ENCODE data around the gene ZNF638.

The ZNF638 gene

GRCh38 chr2:71457923-71458322 lies 126.3 kb downstream of the ZNF638 start:
- no peak for DNase-seq

DNA sequence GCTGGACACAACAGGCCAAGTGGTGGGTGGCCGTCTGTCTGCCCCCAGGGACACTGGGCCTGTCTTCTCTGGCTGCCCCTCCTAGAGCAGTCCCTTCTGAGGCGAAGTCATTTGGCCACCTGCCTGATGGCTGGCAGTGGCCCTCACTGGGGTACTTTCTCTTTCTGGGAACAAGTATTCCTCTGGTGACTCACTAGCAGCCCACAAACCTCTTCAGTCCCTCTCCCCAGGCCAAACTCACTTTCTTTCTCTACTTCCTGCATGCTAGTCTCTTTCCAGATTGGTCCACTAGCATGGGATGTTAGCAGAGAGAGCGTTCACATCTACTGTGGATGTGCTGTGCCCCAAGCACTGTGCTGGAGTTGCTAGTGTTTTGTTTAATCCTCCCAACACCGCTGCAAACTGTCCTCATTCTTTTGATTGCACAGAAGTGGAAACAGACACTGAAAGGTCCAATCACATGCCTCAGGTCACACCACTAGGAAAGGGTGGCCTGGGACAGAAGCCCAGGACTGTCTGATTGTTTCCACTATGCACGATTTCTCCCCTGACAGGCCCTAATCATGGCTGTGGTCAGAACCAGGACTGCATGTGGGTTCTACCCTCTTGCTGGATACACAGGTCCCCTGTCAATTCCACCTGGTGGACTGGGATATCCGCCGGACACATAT lies 127.0 kb downstream of the ZNF638 start:
- DNase-seq = no peak

DNA sequence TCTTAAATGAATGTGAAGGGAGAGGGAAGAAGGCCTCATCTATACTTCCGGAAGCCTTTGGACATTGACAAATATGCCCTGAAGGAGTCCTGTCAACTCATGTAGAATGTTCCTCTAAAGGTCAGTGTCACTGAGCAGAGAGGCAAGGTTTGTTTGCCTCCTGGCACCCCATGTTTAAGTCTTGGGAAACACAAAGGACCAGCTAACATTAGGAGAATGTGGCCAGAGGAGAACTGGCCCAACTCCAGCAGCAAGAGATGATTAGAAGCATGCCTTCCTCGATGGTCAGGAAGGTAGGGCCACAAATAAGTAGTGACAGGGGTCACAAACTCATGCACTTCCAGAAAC lies 127.5 kb downstream of the ZNF638 start:
- DNase-seq = no peak

DNA sequence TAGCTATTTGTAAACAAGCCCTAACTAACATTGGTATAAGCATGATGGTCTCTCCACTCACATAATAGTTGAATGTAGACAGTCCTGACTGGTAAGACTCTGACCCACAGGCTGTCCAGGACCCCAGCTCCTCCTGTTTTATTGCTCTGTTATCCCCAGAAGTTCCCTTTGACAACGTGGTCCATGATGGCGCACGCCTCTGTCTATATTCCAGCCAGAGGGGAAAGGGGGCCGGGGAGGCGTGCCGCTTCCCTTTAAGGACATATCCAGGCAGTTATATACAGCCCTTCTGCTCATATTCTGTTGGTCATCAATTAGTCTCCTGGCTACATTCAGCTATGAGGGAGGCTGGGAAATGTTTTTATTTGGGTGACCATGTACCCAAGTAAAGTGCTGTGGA lies 128.5 kb downstream of the ZNF638 start:
- no peak for DNase-seq

DNA sequence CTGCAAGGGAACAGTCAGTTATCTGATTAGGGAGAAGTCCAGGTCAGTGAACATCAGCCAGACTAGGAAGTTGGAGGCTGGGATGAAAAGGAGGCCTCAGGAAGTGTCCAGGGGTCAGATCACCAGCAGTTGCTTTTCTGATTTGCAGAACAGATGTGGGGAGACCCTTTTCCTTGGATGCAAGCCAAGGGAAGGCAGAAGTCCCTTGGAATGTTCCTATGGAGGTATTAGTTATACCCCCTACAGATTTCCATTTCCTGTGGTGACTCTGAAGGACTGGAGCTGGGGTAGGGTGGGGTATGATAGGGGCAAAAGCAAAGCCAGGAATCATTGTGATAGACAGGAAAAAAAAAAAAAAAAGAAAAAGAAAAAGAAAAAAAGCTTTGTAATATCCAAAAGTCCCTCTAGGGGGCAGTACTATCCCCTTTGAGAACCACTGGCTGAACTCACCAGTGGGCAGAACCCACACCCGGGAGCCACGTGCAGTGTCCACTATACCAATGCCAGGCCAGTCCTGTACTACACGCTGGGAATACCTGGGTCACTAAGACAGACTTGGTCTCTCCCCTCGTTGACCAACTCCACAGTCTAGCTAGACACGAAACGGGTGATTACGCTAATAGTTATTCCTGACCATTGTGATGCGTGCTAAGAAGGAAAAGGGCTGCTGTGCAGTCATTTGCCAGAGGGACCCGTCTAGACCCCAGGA lies 129.2 kb downstream of the ZNF638 start:
- DNase-seq = no peak

- no peak for DNase-seq
These were observed 129.7 kb downstream of the ZNF638 start for GRCh38 chr2:71461304-71461671.

DNA sequence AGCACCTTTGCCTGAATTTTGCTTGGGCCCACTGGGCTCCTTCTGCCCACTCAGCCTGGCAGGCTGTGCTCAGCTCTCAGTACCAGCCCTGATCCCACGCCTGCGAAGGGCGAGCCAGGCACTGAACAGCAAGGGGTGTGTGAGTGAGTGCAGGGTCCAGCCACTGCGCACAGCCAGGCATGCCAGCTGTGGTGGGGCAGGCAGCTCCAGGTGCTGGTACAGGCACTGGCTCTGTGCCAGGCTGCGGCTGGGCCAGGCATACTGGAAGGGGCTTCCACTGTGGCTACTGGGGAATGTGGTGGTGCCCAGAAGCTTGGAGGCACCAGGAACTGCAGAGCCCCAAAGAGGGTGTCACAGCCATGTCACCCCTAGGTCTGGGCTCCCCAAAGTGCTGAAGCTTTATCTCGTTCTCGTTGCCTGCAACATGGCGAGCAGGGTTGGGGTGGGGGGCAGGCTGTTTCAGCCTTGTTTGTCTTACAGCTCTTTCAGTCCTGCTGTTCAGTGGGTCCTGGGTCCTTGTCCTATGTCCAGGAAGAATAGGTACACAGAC lies 130.5 kb downstream of the ZNF638 start:
- DNase-seq = no peak

DNA sequence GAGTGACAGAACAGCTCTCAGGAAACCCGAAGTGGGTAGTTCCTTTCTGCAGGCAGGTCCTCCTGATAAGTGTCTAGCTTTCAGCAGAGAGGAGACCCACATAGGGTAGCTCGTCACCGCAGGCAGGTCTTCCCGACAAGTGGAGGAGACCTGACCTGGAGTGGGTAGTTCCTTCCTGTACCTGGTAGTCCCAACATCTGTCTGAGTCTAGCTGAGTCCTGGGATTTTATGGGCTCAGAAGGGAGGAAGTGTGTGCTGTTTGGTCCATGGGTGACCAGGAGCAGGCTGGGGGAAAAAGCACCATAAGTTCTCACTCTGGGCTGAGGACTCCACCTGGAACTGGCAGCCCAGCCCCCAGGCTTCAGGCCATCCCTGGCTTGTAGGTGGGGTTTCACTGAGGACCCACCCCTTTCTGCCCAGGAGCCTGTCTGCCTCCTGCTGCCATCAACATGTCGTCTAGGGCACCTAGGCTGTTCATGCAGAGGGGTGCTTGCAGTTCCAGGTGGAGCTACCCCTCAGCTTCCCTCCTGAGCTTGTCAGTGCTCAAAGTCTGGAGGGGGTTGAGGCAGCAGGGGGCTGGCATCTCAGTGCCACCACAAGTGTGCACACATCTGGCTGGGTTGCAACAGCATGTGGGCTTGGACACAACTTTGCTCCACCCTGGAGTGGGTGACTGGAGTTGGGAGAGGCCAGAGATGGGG lies 131.2 kb downstream of the ZNF638 start:
- no peak for DNase-seq

DNA sequence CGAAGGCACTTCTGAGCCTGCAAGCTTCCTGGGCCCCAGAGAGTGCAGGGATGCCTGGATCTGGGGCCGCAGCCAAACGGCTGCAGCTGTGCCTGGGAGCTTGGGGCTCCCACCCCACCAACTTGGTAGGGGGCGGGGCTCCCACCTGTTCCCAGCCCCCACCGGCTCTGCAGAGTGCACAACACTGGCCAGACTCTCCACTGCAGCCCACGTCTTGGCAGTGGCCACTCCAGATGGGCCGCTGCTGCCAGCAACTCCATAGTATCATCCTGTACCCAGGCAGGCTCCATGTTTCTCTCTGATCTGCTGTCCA lies 131.7 kb downstream of the ZNF638 start:
- no peak for DNase-seq

DNA sequence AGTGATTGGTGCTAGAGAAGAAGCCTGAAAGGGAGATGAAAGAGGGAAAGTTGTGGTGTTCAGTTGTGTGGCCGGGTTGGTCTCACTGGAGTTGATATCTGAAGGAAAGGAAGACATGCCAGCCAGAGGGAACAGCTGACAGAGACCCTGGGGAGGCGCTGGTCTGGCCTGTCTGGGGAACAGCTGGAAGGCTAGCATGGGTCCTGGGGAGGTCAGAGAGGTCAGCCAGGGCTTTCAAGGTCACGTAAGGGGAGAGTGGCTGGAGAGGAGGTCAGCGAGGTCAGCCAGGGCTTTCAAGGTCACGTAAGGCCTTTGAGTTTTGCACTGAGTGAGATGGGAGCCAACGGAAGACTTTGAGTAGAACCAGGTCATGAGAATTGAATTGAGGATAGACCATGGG lies 132.8 kb downstream of the ZNF638 start:
- no peak for DNase-seq

GRCh38 chr2:71465356-71465755 lies 133.8 kb downstream of the ZNF638 start:
- no peak for DNase-seq

GRCh38 chr2:71465961-71466300 lies 134.3 kb downstream of the ZNF638 start:
- DNase-seq = no peak

- DNase-seq = peak; percentile 32
These were observed 135.0 kb downstream of the ZNF638 start for GRCh38 chr2:71466301-71467179.

DNA sequence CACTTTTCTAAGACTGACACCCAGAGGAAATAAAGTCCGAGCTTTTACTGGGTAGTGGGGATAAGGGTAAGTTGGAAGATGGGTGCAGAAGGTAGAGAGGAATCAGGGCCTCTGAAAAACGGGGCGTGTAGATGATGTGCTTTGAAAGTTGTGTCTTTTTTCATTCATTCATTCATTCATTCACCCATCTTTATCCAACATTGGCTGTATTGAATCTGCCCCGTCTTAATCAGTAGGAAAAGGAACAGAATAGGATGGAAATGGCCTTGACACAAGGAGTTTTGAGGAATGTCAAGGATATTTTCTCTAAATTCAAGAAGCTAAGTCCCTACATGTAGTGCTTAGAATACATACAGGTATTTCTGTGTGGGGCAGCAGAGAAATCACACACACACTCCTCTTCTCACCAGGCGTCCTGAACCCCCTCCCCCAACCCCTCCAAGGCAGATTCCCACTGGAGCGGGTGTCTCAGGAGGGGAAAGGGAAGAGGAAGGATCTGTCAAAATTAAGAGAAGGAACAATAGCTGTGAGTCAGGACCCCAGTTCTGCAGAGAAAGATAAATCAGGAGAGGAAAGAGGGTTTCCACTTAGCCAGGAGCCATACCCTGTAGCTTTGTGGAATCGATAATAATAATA lies 135.7 kb downstream of the ZNF638 start:
- no peak for DNase-seq

- DNase-seq = no peak
These were observed 136.9 kb downstream of the ZNF638 start for GRCh38 chr2:71468279-71469015.

DNA sequence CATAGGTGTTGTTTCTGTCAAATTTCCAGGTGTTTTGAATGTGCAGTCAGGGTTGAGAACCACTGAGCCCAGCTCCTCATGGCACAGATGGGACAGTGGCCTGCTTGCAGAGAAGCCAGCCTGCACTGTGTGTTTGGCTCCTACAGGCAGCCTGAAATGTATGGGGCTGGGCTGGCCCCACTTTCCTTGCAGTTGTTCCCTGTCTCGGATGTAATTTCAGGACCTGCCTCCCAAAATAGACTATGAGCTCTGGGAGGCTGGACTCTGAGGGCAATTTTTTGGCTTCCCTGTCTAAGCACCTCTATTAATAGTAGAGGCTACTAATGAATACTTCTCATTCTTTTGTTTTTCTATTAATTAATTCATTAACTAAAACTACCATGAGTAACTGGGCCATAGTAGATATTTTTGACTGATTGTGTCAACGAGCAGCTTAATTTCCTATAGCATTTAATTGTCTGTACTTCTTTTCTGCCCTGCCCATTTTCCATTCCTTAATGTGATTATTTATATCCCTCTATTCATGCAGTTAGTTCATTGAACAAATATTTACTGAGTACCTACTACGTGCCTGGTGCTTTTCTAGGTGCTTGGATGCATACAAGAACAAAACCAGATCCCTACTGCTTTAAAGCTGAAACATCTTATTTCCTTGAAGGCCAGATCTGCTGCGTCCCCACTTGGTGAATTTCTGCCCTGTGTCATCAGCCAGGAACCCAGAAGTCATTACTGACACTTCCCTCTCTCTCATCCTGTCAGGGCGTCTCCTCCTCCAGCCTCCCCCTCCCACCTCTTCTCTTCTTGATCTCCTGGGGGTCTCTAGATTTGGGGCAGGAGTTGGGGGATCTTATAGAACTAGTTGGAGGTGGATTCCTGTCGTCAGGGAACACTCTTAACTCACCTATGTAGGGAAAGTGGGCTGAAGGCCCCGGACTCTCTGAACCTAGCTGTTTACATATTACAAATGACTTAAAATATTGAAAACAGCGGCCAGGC lies 138.1 kb downstream of the ZNF638 start:
- no peak for DNase-seq

DNA sequence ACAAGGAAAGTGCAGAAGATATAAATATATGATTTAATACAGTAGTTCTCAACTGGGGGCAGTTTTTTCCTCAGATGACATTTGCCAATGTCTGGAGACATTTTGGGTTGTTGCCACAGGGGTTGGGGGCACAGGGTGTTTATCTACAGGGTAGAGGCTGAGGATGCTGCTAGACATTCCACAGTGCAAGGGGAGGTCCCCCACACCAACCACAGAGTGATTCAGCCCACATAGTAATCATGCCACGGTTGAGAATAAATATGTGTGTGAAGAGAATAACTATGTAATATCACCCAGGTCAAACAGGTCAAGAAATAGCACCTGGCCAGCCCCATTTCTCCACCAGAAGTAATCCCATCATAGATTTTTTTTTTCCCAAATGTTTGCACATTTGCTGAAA lies 139.7 kb downstream of the ZNF638 start:
- no peak for DNase-seq

DNA sequence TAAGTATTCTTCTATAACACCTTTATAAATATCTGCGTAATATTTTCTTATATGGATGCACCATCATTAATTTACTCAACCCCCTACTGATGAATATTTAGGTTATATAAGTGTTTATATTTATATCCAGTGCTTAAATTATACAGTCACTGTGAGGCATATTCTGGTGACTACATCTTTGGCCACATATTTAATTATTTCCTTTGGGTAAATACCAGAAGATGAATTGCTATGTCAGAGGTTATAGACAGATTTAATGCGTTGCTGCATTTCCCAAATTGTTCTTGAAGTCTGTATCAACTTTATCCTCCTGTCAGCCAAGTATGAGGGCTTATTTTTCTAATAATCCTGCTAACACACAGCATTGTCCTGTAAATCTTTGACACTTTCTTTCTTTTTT lies 140.4 kb downstream of the ZNF638 start:
- DNase-seq = no peak

GRCh38 chr2:71473346-71474031 lies 141.9 kb downstream of the ZNF638 start:
- no peak for DNase-seq

DNA sequence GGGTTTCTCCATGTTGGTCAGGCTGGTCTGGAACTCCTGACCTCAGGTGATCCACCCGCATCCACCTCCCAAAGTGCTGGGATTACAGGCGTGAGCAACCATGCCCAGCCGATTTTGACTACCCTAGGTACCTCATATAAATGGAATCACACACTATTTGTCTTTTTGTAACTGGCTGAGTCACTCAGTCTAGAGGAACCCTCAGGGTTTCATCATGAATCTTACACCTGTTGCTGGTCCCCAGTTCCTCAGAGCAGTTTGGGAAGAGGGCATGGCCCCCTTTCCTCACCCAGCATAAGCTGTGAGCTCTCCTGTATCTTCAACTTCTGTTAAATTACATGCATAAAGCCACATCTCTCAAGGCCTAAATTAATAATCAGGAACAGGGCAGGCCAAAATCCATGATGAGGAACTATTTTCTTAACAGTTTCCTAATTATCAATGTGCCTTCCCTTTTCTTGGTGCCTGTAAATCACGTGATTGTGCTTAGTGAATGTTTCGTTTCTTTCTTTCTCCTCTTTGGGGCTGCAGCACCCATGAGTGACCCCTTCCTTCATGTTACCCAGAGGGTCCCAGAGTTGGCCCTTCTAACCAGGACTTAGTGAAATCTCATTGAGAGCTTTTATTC lies 142.6 kb downstream of the ZNF638 start:
- no peak for DNase-seq
